RPMI8226 (cell line): ENCODE results near the gene RCN2.
"Not testable (repeated sequence)": the region's sequence is repeated elsewhere in the genome, so short reads cannot be mapped to it uniquely, and the experiment has no call there.

ENCODE experiments used
- DNase-seq: peaks from one replicate; pipeline ENCODE4 v3.0.0-alpha.2; 2015

Gene RCN2

GRCh38 chr15:76932135-76932966 lies 802 bp downstream of the RCN2 start:
- DNase-seq, result peak; percentile 39

GRCh38 chr15:76935620-76936019 lies 4.1 kb downstream of the RCN2 start:
- no peak for DNase-seq

GRCh38 chr15:76936671-76937070 lies 5.1 kb downstream of the RCN2 start:
- no peak for DNase-seq

- no peak for DNase-seq
Observed at GRCh38 chr15:76938752-76939151, 7.2 kb downstream of the RCN2 start.

- DNase-seq, result no peak
Observed at GRCh38 chr15:76939715-76940114, 8.2 kb downstream of the RCN2 start.

DNA sequence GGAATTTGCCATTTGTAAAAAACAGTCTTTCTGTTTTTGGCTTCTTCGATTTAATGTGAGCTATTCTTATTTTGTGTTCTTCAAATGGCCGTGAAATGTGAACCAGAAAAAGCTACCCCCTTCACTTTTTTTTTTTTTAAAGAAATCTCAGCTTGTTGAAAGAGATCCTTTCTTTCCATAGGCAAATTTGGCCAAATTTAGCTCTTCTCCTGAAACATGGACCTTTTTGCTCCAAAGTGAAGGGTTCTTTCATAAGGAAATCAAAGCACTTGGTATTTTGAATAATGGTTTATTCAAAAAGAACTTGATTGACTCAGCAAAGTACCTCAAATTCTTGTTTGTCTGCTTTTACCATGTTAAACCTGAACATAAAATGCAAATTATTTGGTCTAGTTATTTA lies 10.1 kb downstream of the RCN2 start:
- no peak for DNase-seq

- no peak for DNase-seq
Observed at GRCh38 chr15:76942331-76942730, 10.8 kb downstream of the RCN2 start.

- DNase-seq, result no peak
Observed at GRCh38 chr15:76945494-76946093, 14.0 kb downstream of the RCN2 start.

GRCh38 chr15:76947454-76947853 lies 15.9 kb downstream of the RCN2 start:
- DNase-seq, result no peak

DNA sequence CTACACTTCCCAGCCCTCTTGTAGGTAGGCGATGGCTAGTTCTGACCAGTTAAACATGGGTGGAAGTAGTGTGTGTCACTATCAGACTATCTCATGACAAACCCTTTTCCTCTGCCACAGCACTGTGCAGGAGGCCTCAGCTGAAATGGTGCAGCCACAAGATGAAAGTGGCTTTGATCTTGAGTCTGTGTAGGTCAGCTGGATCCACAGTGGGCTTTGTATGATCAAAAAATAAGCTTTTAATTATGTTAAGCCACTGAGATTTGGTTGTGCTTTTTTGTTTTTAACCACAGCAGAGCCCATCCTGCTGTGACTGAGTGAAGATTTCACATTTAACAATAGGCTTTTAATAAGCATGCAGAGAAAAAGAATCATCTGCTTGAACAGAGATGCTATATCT lies 19.7 kb downstream of the RCN2 start:
- DNase-seq, result no peak

GRCh38 chr15:76953913-76954312 lies 22.4 kb downstream of the RCN2 start:
- DNase-seq, result no peak

DNA sequence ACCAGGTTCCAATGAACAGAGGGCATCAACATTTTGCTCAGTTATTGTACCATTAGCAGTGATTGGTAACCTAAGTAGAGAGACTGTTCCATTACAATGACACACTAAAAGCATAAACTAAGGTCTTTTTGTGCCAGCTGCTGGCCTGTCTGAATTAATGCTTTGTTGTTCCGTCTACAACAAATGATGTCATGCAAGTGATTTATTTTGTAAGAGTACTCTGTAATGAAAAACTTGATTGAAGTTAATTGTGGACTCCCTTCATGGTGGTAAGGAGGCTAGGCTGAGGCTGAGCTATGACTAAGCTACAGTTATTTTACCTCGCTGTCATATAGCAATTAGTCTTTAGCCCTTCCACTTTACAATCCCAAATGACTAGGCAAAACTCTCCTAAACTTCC lies 23.2 kb downstream of the RCN2 start:
- DNase-seq, result no peak

GRCh38 chr15:76961268-76962011 lies 29.9 kb downstream of the RCN2 start:
- no peak for DNase-seq

- no peak for DNase-seq
Observed at GRCh38 chr15:76962337-76963013, 30.9 kb downstream of the RCN2 start.

DNA sequence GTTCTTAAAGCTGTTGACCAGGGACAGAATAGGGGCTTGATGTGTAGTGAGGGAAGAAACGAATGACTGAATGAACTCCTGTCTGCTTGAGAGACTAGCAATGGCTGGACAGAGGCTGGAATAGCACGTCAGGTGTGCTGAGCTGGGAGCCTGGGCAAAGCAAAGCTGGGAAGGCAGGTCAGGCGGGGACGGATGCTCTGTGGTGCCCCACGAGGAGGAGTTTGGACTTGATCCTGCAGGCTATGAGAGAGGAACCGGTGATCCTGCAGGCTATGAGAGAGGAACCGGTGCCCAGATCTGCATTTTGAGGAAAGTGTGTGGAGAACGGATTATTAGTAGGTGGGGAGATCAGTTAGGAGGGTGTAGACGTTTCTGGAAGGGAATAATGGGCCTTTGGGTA lies 32.0 kb downstream of the RCN2 start:
- no peak for DNase-seq

DNA sequence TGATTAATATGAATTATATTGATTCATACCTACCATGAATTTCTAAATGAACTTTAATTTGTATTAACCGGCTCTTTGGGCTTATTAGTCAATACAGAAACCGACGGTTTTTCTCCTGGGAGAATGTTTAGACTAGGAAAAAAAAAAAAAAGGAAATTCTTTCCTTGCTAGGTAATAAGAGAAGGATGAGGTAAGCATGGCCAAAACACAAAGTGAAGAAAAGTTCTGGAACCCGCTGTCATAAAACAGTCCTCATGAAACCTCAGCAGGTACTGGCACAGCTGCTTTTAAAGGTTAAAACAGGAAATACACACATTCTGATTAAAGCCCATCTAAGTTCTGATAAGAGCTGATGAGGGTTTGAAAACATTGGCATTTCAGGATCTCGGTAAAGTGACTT lies 32.6 kb downstream of the RCN2 start:
- no peak for DNase-seq

DNA sequence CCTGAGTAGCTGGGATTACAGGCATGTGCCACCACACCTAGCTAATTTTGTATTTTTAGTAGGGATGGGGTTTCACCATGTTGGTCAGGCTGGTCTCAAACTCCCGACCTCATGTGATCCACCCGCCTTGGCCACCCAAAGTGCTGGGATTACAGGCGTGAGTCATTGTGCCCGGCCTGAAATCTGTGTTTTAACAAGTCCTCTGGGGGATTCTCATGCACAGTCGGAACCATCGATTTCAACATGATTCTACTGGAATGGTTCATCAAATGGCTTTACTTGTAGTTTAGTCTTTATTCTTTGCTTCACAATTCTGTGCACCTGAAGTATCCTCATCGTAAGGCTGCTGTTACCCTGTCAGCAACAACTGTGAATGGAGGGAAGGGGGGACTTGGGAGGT lies 34.5 kb downstream of the RCN2 start:
- DNase-seq, result not testable (repeated sequence)

- no peak for DNase-seq
Observed at GRCh38 chr15:76967067-76967466, 35.5 kb downstream of the RCN2 start.

- no peak for DNase-seq
Observed at GRCh38 chr15:76968306-76968705, 36.8 kb downstream of the RCN2 start.

DNA sequence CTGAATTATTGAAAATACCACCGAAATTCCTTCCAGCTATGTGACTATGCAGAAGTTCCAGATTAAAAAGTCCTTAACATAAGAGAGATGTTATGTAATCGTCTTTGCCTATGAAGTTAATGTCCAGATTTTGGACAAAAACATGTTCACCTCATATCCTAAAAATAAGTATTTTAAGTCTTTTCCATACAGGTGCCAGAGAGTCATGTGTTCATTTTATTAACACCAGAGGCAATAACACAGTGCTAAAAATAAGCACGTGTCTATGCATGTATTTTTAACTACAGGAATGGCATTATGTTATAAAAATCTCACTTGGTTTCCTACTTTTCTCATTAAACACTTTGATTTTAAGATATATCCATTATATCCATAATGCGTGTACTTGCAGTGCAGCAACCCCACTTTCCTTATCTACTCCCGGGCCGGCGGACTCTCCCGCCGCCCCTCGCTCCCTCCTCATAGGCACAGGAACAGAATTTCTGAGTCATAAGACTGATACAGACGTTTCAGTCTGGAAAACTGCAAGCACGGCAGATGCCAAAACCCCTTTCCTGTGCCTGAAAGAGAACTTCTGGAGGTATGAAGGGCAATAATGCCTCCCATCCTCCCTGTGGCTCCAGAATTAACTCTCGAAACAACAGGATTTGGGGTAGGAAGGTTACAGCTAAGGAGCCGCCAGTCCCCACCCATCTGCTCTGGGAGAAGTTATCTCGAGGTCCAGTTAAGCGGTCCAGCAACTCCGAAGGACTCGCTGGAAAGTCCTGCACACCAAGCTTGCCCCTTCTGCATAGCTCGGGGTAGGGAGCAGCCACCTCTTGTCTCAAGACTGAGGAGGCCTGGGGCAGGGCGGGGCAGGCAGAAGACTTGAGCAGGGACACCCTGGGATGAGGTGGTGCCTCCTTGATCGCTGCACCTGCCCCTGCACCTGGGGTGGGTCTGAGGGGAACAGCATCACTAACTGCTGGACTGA lies 41.1 kb downstream of the RCN2 start:
- no peak for DNase-seq

GRCh38 chr15:76973362-76973743 lies 41.8 kb downstream of the RCN2 start:
- DNase-seq, result peak; percentile 46

GRCh38 chr15:76973906-76974305 lies 42.4 kb downstream of the RCN2 start:
- no peak for DNase-seq
